NCI-H1436 (cell line): ENCODE data around the gene TXLNG.
"Not testable (repeated sequence)": the region's sequence is repeated elsewhere in the genome, so short reads cannot be mapped to it uniquely, and the experiment has no call there.

ENCODE experiments used
- DNase-seq: peaks from one replicate; lab custom pipeline; 2025; lab: John Stamatoyannopoulos, UW

The TXLNG gene

DNA sequence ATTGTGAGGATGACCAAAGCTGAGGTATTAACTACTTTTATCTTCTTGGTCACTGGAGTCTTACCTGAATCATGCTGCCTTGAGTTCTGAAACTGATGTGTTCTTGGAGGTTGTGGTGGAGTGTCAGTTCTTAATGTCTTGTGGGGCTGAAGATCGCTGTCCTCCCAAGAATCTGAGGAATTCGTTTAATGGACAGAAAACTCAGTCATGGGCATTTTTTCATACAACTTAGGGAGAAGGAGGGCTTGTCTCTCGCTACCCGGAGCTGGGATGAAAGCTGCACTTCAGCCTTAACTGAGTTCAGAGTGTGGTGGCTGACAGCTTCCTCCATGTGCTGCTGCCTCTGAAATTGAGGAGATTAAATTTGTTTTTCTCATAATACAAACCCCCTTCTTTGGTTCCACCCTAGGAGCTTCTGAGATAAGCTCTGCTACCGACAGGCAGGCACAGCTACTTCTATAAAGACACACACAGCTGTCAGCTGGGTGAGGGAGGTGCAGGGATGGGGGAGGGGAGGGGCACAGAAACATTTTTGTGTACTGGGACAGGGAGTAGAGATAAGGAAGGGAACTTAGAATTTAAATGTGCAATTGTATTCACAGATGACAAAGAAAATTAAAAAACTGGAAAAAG, 53.1 kb downstream of the TXLNG start:
- no peak for DNase-seq

DNA sequence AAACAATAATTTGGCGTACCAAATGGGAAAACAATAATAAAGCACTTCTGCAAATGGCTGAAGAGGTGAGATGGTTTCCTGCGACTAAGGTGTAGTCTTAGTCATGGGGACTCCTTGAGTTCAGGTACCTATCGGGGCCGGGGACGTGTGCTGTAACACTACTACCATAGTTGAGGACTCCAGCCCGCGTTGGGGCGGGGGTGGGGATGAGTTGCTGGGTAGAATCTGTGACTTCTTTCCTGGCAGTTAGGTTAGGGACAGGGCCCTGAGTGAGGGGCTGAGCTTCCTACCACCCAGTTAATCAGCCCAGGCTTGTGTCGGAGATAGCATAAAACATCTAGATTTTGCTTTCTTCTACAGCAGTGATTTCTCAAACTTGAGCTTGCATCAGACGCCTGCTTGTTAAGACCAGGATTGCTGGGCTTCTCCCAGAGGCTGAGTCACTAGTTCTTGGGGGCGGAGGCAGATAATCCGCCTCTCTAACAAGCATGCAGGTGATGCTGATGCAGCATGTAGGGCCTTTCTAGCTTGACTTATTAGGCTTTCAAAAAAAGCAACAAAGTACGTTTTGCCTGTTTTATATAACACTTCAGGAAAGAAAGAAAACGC, 53.7 kb downstream of the TXLNG start:
- no peak for DNase-seq

DNA sequence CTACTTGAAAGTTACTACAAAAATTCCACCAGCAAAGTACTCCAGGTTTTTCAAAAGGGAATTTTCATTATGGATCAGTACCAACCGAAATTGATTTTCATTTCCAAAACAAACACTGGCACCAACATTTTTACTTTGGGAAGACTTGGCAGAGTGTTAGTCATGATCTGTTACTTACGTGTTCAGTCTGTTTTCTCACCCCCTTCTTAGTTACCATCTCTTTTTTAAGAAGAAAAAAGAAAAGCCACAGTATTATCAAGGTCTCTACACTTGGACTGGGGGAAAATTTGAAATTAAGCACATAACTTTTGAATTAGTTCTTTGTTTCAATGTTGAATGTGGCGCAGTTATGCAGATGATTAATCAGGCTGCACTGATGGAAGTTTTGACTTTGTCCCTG, 56.4 kb downstream of the TXLNG start:
- DNase-seq = no peak

DNA sequence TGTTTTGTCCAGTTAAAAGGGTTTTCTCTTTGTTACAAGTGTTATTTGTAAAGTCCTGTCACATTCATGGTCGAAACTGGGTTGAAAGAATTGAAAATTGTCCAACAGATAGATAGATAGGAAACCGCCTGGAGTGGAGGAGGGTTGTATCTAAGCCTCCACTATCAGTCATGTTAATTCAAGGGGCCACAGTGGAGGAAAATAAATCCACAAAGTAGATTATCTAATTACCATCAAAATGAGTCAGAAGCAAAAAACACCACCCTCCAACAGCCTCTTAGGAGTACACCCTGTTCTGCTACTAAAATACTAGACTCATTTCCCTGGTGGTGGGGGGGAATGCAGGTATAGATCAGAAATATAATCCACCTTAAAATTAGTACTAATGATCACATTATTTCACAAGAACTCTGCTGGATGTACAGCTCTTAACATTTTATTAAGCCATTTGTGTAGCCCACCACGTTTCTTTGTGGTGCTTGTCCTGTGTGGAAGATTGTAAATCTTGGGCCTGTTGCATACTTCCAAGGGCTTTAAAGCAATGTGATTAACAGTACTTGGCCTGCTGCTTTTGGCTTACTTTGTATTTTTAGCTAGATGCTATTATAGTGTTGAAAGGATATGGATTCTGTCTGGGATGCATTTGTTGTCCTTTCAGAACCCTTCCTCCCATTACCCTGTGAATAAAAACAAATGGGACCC, 57.1 kb downstream of the TXLNG start:
- no peak for DNase-seq

DNA sequence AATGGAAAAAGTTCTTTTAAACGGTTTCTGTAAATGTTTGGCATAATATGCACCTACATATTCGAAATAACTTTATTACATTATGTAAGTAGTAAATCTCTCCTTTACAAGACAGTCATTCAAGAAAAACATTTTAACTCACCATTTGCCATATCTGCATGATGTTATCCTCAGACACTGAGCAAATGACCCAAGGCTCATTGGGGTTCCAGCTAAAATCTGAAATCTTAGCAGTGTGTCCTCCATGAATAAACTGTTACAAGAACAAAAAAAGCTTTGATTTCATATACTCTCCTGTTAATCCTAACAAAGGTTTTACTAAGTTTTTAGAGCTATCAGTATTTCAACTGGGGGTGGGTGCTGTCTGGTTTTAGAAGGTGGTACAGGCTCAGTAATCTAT, 59.4 kb downstream of the TXLNG start:
- DNase-seq = no peak

DNA sequence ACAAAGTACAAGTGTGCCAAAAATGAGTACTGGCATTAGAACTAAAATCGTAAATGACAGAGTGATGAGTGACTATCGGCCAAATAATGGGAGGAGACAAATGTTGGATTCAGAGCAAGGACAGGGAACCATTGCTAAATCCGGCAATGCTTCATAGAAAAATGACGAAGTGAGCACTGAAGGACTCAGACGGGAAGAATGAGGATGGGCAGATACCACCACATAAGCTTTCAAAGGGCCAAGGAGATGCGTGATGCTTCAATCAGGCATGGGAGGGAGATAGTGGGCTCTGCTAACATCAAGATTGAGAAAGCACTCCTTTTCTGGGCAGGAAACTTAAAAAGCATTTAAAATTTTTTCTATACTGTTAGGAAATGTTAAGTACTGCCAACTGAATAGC, 62.3 kb downstream of the TXLNG start:
- DNase-seq = no peak

DNA sequence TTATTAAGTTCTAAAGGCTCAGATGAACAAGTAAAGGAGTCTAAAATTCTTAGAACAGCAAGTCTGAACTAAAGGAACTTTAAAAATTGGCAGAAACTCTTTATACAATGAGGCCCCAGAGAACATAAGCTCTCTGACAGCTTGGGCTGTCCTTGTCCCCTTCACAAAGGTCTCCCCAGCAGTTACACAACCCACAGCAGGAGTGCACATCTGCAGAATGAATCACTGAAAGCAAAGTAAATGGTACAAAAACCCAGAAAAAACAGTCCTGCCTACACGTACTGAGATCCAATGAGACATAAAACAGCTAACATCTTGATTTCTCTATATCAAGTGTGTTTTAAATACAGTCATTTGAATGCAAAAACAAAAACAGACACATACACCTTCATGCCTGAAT, 65.2 kb downstream of the TXLNG start:
- no peak for DNase-seq

DNA sequence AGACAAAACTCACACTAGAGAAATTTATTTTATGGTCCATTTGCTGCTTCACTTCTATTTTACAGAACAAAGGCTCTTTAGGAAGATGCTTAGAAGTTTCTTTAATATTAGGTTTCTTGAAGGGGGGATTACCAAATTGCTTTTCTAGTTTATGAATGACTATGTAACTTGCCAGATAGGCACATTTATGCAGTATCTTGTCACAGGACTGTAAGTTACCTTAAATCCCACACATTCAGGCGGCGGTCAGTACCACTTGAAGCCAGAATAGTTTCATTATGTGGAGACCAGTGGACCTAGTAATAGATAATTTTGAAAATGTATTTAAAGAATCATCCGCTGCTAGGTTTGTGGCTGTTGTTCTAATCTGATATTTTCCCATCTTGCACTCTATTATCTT, 65.6 kb downstream of the TXLNG start:
- DNase-seq = no peak

DNA sequence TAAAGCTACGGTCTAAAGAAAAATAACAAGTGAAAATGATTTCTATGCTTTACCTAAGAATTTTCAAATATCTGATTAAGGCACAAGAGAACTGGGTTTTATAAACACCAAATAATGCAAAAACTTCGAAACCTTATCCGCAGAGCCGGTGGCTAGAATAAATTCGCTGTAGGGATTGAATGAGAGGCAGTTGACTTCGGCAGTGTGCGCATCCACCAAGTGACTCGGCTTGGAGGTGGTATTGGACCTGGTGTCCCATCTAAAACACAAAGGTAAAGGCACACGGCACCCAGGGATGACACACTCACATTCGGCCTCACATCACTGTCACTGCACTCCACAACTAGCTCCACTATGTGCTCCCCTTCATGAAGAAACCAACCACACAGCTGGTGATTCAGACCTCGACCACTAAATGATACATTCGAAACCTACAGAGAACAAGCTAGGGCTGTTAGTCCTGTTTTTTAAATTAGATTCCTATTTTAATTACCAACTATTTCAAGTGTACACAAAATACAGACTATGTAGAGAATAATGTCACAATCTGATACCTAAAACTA, 66.4 kb downstream of the TXLNG start:
- no peak for DNase-seq

DNA sequence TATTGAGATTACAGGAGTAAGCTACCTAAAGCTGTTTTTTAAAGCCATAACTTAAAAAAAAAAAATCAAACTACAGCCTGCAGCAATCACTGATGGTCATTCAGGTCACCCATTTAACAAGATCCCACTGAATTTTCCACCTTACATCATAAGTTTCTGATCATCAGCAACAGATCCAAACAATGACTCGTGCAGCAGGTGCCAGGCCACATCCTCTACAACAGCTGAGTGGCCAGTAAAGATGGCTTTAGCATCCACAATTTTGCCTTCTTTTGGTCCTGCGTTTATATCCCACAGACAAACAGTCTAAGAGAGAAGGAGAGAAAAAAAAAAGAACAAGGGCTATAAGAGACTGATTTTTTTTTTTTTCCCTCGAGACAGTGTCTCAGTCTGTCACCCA, 67.3 kb downstream of the TXLNG start:
- DNase-seq = no peak

DNA sequence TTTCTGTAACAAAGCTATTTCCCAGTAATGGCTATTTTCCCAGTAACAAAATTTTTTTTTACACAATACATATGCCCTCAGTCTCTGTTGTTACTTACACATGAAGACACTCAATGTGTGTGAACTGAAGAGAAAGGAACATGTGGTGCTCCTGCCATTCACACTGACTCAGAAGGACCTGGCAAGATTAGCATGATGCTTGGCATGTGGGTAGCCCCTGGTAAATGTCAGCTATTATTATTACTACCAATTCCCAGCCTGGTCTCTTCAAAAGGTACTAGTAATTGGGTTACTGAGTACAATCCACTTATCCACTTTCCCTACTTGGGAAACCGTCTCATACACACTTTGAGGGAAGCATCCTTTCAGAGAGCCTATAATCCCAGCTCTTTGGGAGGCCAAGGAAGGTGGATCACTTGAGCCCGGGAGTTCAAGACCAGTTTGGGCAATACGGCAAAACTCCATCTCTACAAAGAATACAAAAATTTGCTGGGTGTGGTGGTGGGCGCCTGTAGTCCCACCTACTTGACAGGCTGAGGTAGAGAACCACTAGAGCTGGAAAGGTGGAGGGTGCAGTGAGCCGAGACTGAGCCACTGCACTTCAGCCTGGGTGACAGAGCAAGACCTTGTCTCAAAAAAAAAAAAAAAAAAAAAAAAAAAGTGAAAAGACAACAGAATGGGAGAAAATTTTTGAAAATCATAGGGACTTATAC, 69.3 kb downstream of the TXLNG start:
- no peak for DNase-seq

DNA sequence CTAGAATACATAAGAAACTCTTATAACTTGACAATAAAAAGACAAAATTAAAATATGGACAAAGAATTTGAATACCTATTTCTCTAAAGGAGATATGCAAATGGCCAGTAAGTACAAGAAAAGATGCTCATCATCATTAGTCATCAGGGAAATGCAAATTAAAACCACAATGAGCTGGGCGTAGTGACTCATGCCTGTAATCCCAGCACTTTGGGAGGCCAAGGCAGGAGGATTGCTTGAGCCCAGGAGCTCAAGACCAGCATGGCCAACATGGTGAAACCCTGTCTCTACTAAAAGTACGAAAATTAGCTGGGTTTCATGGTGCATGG, 69.8 kb downstream of the TXLNG start:
- not testable (repeated sequence) for DNase-seq

DNA sequence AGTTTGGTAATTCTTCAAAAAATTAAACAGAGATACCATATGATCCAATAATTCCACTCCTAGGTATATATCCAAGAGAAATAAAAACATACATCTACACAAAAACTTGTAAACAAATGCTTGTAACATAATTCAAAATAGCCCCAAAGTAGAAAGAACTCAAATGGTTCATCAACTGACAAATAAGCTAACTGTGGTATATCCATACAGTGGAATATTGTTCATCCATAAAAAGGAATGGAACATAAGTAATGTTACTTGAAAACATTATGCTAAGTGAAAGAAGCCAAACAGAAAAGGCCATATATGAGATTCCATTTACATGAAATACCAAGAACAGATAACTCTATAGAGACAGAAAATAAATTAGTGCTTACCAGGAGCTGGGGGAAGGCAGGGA, 70.5 kb downstream of the TXLNG start:
- DNase-seq = no peak

DNA sequence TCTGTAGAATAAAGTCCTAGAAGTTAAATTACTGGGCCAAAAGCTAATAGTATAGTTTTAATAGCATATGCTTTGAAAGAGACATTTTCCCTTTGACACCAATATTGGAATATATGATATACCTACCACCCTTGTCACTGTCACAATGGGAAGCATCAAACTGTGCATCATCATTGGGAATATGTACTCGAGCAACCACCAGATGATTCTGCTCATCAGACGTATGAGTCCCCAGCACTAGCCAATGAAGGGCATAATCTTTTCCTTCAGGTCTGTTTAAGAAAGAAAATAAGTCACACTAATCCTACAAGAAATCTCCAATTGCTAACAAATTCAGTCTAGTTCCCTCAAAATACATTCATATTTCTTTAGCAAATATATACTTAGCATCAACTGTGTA, 76.6 kb downstream of the TXLNG start:
- DNase-seq = no peak

DNA sequence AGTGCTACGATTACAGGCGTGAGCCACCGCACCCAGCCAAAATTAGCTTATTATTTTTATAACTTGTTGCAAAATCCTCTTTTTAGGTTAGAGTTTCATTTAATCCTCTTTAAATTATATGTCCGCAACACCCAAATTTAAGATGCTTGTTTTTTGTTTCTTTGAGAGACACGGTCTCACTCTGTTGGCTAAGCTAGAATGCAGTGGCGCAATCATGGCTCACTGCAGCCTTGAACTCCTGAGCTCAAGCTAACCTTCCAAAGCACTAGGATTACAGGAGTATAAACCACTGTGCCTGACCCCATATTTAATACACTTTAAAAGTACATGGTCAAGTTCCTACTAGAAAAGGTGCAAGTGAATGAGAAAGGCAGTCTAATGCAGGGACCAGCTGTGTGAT, 81.7 kb downstream of the TXLNG start:
- DNase-seq = no peak

DNA sequence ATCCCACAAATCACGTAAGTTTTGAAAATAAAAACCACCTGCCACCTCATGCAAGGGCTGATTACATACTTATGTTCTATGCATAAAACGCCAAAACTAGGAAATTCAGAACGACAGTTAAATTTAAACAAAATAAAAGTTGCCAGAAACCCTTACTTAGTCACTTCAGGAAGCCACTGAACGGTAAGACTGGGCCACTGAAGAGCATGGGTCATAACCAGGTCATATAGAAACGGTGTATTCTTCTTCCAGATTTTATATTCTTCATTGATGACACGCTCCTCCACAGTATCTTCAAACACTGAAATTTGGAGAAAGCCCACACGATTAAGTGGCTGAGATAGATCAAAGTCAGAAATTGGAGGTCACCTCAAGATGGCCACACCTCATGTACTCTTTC, 82.7 kb downstream of the TXLNG start:
- no peak for DNase-seq

DNA sequence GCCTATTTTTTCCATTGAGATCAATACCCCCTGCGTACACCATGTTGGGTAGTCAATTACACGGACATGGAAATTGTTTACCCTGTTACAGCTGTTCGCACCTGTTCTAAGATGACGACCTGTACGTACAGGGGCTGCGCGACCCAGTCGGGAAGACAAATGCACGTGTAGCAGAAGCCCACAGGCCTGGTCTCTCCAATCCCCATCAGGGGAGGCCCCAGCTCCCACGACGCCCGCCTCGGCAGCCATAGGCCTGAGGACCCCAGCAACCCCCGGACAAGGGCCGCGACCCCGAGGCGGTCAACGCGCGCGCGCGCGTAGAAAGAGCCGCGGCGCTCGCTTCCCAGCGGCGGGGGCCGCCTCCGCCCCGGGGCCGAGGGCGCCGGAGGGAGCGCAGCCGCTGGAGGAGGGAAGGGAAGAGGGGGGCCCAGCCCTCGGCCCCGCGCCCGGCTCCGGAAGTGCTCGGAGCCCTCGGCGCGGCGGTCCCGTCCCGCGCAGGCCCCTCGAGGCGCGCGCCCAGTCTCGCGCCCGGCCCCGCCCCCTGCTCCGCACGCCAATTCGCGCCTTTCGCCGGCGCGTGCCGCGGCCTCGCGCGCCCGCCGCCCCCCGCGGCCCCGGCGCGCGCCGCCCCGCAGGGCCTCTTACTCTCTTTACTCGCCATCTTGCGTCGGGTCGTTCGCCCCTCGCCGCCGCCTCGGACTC, 83.3 kb downstream of the TXLNG start:
- DNase-seq = peak; percentile 20

DNA sequence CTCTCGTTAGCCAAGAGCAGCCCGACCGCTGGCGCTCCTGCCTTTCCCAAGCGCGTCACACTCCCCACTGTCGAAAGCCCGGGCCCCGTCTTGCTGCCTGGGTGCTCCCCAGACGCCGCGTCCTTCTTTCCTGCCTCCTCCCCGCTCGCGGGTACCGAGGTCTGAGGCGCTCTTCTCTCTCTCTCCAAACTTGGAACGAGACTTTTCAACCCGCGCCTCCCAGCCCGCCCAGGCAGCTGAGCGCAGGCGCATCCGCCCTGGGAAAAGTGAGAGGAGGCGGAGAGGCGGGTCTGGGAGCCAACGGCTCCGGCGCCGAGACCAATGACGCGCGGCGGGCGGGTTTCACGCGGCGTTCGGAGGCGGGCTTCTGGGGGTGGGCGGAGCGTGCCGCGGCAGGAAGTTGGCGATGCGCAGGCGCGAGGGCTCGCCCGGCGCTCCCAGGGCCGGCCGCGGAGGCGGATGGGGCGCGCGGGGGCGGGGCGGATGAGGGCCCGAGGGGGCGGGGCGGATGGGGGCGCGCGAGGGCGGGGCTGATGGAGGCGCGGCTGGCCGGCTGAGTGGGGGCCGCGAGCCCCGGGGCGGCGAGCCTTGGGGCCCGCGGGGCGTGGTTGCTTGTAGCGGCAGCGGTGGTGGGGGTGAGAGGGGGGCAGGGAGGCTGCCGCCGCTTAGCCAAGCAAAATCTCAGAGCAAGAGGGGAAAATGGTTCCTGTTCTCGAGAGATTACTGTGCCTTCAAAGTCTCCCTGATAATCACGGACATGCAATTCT, 84.0 kb downstream of the TXLNG start, which contains the start of gene RBBP7:
Gene RBBP7, minus strand, starts transcription at position 268 of the 767 bp plus-strand sequence. CDS start 309 bp downstream, outside the sequence.
- DNase-seq = peak; percentile 84

DNA sequence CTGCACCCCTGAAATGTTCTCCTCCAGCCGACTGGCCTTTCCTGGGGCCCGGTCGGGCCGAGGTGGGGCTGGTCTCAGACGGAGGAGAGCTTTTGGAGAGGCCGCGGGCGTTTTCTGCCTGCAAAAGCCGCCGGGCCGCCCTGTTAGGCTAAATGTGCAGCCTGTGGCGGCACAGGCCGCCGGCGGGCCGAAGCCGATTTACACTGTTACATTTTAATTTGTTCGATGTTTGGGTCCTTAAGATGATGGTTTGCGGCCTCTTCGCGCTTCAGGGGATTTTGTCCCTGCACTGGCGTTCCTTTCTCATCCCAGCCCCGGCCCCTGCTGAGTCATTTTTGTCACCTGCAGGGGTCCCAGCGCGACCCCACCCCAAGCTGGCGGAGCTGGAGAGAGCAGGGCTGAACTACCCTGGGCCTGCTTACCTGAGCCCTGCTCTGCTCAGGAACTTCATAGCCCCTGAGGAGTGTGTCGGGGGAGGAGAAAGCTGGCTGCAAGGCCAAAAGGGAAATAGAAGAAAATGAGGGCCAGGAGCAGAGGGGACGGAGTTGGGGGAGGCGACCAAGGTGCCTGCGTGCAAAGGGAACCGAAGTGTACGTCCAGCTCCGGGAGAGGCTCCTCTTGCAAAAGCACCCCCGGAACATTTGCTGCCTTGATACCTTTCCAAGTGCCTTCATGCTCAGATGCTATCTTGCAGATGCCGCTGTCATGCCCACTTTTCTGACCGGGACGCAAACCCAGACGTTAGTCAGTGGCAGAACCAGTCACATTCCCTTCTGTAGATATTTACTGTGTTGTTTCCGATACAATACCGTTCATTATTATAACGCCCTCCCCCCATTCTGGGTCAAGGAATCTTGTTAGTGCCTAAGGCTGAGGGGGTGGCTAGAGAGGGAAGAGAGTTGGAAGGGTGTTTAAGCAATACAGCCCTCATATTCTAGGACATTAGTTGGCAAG, 84.9 kb downstream of the TXLNG start:
- no peak for DNase-seq

DNA sequence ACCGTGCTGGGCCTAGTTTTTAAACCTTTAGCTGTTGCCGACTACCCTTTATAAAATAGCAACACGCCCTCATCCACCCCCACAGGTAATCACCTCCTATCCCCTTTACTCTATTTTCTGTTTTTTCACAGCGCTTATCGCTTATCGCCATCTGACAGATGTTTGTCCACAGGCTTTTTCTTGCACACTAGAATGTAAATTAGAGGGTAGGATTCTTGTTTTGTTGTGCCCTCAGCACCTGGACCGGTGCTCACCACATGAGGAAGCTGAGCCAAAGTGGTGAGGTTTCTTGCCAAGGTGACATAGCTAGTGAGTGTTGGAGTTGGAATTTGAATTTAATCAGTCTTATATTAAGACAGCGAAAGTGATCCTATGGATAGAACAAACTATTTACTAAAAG, 86.8 kb downstream of the TXLNG start:
- DNase-seq = no peak
